GM19467 (cell line): ENCODE measurements around the gene DNAL1.
"Not testable (repeated sequence)": the region's sequence is repeated elsewhere in the genome, so short reads cannot be mapped to it uniquely, and the experiment has no call there.

ENCODE experiments used
- ATAC-seq: cut with Tn5 transposase; IDR thresholded peaks from one replicate; pipeline ENCODE4 v1.9.1; 2021; ENCODE audit warnings: mild to moderate bottlenecking, moderate library complexity; ENCODE audit not compliant: unreplicated experiment

The DNAL1 gene

DNA sequence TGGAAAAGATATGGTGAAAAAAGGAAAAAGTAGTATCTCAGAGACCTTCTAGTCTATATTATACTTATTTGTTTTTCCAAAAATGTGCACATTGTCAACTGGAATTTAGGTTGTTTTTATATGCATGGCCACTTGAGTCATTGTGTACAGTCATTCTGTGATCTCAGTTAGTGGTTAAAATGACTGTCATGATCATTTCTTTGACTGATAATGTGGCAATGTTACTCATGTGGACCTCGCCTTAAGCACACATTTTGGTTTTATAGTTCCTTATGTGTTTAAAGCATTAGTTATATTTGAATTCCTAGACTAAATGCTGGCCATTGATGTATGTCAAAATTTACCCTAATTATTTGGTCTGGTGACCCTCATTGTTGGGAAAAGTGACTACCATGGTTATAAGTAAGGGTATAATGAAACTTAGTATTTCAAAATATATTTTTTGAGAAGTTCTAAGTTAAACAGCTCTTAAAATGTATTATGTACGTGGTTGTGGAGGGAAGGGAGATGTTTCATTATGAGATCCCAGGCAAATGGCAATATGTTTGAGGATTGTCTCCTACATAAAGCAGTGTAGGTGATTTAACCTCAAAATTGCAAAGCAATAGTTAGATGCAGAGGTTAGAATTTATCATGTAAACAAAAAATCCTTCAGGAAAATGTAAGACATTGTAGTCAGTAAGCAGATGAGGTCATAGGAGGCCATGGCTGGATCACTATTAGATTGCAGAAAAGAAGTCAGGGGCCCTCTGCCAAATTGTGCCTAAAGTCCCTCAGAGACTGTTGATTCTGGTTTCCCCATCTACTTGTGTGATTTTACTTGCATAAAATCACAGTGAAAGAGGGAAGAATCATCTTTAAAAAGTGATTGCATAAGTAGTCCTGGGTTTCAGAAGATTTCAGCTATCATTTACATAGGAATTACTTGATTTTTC is 51.9 kb downstream of the DNAL1 start:
- peak; percentile 84 for ATAC-seq

DNA sequence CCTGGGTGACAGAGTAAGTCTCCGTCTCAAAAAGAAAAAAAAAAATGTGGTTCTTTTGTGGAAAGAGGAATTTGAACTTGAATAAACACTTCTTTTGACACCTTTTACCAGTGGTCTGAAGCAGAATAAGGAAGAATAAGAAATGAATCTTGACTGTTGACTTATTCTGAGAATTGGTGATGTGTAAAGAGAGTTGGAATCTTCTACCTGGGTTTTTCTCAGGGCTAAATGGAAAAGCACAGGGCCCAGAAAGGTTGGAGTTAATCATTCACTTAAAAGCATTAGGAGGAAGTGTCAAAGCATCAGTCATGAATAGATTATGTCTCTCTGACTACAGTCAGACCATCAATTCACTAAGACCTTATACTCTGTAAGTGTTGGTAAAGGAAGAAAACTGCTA is 55.5 kb downstream of the DNAL1 start:
- no peak for ATAC-seq

DNA sequence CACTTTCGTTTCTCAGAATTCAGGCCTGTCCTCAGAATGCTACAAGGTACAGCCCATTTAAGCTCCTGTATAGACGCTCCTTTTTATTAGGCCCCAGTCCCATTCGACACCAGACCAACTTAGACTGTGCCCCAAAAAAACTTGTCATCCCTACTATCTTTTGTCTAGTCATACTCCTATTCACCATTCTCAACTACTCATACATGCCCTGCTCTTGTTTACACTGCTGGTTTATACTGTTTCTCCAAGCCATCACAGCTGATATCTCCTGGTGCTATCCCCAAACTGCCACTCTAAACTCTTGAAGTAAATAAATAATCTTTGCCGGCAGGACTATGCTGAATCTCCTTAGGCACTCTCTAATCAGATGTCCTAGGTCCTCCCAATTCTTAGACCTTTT is 63.3 kb downstream of the DNAL1 start:
- ATAC-seq, result not testable (repeated sequence)

DNA sequence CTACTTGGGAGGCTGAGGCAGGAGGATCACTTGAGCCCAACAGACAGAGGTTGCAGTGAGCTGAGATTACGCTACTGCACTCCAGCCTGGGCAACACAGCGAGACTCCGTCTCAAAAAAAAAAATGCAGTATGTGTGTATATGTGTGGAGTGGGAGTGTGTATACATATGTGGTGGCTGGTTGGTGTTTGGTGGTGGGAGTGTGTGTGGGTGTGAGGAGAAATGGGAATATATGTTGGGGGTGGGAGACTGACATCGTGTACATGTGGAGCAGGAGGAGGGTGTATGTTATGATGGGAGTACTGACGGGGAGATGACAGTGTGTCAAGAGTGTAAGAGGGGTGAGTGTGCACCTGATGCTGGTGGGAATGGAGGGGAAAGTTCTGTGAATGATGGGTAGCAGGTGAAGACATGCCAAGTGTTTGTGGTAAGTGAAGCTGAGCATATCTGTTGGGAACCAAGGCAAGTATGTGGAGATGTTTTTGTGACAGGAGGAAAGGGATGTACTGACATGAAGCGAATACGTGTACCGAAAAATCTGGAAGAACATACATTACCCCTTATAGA is 65.2 kb downstream of the DNAL1 start:
- ATAC-seq, result no peak

DNA sequence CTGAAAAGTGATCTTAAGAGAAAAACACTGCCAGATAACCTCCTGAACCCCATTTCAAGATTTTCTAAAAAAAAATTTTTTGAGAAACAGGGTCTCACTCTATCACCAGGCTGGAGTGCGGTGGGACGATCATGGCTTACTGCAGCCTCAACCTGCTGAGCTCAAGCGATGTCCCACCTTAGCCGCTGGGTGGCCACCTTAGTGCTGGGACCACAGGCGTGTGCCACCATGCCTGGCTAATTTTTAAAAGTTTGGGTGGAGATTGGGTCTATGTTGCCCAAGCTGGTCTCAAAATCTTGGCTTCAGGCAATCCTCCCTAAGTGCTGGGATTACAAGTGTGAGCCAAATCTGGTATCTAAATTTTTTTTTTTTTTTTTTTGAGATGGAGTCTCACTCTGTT is 66.0 kb downstream of the DNAL1 start:
- ATAC-seq, result no peak

DNA sequence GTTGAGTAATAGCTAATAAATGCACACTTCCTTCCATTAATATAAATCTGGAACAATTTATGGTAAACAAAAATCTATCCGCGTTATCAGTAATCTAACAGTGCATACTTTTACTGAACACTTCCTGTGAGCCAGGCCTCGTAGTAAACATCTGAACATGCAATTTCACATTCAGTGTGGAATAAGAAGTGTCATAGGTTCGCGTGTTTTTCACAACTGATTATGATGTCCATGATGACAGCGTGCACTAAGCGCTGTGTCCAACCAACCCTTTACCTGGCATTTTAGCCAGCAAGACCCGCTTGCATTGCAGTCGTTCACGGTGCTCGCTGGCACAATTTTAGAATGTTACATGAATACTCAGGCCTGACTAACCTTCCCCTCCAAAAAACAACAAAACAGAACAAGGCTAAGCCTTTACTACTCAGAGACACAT is 67.3 kb downstream of the DNAL1 start:
- no peak for ATAC-seq

DNA sequence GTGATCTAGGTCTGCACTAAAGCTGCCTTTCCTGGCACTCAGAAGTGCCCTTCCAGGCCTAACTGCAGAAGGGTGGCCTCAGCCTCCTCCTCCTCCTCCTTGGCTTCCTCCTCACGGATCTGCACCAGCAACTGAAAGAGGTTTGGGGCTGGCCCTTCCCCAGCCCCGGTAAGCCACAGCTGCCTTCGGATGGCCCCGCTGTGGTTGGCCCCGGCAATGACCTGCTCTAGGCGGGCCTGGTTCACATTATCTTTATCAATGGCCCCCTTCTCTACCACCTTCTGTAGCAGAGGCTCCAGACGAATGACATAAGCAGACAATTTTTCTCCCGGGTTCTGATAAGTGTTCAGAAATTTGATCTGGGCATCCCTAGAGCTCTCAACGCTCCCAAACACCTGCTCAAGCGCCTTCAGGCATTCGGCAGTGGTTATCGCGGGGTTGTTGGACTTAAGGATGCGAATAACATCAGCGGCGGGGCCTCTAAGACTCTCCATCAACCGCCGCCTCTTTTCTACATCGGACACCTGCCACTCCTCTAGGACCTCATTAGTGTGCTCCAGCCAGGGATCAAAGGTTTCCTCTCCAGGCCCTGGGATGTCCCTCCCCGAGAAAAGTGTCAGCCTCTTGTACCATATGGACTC is 67.9 kb downstream of the DNAL1 start:
- no peak for ATAC-seq

DNA sequence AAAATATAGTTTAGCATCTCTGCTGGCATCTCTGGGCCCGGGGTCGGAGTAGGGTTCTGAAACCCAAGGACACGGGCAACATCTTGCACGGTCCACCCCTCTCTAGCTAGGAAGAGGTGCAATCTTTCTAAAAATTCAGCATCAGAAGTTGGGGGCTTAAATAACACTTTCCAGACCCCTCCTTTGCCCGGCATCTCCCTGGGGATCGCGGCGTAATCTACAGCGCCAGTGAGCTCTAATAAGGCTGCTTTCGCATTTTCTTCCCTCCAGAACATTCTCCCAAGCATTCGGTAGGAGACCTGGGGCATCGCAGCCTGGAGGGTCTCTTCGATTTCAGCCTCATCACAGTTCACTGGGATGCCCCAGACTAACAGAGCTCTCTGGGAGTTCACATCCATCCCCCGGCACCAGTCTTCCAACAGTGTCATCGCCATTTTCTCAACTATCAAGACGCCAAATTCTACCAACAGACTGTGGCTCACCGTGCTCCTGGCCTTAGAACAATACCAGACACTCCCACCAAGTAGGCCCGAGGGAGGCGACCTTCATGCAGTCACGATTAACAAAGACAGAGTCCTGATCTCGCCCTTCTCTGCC is 68.5 kb downstream of the DNAL1 start:
- ATAC-seq, result no peak

DNA sequence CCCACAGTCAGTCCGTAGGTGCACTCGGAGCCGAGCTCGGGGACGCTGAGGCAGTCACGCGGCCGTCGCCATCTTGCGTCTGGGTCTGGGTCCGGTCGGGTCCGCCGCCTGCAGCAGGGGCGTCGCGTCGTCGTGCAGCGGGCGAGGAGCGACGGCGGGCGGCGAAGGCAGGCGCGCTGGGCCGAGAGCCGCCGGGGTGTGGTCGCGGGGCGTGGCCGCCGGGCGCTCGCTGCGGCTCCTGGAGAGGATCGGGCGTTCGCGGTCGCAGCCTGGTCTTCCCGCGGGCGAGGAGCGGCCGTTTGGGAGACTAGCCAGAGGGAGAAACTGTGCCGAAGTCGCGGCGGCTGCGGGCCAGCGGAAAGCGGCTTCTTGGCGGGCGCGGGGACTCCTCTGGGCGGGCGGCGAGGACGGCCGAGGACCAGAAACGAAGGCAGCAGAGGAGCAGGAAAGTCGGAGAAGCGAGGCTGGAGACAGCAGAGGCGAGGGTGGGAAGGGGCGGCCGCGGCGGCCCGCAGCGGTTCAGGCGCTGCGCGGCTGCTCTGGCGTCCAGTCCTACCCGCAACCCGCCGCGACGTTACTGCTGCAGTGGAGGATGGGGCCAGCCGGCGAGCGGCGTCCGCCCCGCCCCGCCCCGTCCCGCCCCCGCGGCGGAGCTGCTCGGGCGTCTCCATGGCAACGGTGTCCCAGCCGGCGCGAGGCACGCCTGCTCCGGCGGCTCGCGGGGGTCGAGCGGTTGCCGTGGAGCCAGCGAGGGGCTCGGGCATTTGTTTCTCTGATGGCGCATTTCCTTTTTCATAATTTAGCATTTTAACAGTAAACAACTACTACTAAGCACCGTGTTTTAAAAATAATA is 69.2 kb downstream of the DNAL1 start, which contains the start of gene PNMA1:
Gene PNMA1 (minus strand): TSS at position 582 of the 853 bp plus-strand sequence. CDS start 745 bp downstream, outside the sequence.
- ATAC-seq, result peak; percentile 62

DNA sequence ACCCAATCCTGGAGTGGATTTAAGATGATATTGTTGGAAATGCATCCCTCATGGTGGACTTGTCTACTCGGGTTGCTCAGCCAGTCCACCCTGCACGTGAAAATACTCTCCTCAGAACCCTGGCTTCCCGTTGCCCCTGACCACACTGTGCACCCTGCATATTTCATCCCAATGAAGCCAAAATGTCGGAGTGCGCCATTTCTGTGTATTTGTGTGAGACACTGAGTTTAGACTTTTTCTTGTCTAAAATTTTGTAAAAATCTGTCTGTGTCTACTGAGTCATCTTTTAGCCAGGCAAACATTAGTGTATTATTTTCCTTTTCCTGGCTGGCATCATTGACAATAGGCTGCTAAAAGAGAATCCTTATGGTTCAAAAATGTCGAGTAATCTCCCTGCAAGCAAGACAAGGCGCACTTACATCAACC is 69.9 kb downstream of the DNAL1 start:
- no peak for ATAC-seq

DNA sequence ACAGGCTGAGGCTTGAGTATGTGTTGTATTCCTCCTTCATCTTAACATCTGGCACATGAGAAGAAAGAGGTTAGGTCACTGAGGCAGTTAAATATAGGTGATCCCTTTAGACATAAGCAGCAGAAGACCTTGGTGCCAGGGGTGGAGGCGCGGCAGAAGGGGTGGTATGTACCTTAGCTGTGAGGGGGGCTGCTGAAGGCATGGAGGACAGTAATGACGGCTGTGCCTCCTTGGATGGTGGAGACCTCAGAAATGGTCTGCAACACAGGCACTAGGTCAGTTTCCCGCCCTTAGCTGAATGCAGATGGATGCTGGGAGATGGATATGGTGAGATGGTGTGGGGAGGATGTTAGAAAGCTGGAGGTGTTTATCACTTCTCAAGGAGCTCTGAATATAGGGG is 70.9 kb downstream of the DNAL1 start:
- ATAC-seq, result no peak

DNA sequence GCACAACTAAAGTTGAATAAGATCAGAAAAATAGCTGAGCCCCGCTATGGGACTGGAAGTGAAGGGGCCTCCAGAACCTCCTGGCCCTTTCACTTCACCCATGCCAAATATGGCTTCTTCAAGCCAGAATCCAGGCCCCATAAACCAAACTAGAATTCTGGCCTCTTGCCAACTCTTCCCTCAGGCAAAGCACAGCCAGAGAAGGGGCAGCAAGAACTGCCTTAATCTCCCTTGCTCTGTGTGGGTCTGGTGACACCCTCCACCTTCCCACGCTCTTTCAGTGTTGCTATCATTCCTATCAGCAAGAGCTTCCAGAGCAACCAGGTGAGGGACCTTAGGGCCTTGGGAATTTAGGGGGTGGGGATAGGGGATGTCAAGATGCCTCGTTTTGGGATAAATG is 72.5 kb downstream of the DNAL1 start:
- ATAC-seq, result no peak

DNA sequence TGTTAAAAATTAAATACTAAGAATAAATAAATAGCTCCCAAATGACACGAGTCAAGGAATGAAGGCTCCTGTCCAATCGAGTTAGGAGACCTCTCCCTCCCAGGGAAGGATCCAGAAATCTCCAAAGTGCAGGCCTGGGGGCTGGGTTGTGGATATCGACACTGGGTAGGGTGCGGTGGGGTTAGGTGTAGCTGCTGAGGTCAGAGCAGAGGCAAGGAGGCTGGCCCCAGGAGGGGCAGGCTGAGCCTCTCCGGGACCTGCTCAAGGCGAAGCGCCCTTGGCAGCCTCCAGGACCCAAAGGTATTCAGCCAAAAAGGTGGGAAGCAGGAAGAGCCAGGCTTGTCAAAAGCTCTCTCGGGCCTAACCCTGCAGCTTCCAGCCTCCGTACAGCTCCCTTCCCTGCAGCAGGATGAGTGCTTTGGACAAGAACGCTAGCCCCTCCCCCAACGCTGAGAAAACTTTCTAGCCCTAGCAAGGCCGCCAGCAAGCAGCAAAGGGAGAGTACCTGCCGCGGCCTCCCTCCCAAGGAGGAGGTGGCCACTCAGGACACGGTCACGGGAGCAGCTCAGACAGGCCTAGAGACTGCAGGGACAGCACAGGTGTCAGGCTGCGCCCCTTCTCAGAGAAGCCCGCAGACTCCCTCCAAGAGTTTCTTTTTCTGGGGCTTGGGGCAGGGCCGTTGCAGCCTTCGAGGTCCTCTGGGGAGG is 73.1 kb downstream of the DNAL1 start:
- ATAC-seq, result no peak

DNA sequence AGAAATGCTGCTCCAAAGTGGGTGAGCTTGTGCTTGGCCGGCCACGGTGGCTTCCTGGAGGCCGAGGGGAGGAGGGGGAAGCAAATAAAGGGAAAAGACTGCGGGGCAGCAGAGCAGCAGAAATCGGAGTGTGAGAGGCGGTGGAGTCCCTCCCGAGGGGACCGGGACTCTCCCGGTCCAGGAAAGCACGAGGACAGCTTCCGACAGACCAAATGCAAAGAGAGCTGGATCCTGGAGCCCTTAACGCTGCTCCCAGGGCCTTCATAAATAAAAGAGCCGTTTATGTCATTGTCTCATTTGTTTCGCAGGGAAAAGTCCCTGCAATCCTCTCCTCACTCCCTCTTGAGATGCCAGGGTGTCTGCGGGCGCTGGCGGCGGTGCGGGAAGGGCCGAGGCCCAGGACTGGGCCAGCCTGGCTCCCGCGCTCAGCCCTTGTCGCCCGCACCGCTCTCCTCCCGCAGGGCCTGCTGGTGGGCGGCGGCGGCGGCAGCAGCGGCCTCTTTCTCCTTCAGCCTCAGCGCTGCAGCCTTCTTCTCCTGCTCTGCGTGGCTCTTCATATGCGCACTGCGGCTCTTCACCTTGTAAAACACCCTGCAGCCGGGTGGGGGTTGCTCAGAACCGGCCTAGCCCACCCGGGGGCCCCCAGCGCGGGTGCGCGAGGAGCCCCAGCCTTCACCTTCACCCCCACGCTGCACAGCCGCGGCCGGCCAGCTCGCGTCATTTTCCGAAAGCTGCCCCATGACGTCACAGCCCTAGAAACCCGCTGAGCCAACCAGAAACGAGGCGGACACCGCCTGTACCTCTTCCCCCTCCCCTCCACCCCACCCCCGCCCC is 73.8 kb downstream of the DNAL1 start:
- no peak for ATAC-seq

DNA sequence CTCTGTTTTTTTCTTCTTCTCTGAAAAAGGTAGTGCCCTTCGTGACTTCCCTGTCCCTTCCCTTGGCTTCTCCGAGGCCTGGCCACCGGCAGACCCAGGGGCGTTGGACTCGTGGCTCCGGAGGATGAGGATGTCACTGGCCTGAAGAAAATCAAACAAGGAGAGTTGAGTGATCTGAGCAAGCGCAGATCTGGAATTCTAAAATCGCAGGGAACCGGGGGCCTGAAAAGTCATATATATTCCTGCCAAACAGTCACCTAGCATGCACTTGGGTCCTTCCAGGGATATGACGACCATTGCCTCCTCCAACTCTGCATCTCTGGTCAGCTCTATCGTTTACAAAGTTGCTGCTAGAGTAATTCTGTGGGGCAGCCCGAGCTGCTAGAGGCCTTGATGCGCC is 74.6 kb downstream of the DNAL1 start:
- no peak for ATAC-seq

DNA sequence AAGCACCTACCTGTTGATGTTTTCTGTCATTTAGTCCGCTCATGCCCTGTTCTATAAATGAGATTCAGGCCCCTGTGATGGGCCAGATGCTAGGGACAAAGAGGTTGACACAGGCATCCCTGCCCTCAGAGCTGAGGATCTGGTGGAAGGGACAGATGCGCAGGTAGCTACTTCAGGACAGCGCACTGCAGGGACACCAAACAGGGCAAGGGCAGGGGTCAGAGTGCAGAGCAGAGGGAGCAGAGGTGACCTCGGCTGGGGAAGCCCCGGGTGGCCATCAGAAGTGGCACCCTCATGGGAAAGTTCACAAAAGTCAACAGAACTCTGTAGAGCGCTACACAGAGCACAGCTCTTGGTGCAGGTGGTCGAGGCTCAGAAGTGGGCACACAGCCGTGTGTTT is 75.0 kb downstream of the DNAL1 start:
- no peak for ATAC-seq

DNA sequence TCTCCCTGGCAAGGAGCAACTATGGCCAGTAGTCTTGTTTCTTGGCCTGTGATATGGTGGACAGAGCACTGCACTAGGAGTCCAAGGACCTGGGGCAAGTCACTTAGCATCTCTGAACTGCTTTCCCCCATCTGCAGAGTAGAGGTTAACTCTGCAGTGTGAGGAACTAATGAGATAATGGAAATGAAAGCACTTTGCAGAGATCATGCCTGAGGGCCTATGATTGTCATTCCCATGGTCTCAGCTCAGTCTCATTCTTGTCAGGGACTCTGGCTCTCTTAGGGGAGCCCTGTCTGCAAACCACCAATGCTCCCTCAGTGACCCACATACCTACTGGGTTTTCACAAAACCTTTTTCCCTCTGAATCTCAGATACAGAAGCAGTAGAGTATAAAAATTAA is 75.8 kb downstream of the DNAL1 start:
- no peak for ATAC-seq

DNA sequence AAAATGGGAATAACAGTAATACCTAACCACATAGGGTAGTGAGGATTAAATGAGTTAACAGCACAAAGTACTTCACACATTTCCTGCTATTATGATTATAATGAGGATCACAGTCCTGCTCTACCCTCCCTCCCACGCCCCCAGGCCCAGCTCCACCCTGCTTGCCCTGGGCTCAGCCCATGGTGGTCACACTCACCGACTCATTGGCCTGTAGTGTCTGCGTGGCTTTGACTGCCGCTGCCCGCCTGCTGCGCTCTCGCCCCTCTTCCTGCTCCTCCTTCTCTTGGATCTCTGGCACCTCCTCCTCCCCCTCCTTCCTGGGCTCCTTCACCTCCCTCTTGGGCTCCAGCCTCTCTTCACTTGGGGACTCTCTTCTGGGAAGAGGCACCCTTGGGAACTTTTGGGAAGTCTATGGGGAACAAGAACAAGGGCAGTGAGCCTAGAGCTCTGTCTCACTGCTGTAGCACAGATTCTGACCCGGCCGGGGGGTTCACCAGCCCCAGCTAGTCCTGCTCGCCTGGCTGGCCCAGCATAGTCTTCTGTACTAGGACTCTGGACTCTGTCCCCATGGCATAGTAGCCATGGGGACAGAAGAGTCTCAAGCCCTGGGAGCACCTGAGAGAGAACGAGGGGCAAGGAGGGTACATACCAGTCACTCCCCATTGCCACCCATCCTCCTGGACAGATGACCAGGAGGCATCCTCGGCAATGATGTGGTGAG is 76.5 kb downstream of the DNAL1 start:
- no peak for ATAC-seq
